HG02623 (cell line): ENCODE measurements around the gene CDADC1.
"Not testable (repeated sequence)": the region's sequence is repeated elsewhere in the genome, so short reads cannot be mapped to it uniquely, and the experiment has no call there.

Experiments
- ATAC-seq: cut with Tn5 transposase; IDR thresholded peaks from one replicate; pipeline ENCODE4 v1.9.1; 2021; ENCODE audit warnings: moderate library complexity; ENCODE audit not compliant: unreplicated experiment

CDADC1 gene

DNA sequence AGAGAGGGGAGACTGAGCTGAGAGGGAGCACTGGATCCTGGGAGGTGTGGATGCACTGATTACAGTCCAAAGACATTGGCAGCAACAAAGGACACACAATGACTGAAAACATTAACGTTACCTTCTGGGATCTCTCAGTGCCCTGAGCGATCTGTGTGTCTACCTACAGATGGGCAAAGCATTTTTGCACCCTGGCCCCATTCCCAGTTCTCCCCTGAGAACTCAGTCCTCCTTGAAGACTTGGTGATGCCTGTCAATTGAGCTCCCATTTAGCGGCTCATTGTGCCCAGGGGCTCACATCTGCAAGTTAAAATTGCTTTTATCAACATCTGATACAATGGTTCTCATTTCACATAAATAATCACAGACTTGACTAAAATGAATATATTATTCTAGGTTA, 62.5 kb downstream of the CDADC1 start:
- no peak for ATAC-seq

DNA sequence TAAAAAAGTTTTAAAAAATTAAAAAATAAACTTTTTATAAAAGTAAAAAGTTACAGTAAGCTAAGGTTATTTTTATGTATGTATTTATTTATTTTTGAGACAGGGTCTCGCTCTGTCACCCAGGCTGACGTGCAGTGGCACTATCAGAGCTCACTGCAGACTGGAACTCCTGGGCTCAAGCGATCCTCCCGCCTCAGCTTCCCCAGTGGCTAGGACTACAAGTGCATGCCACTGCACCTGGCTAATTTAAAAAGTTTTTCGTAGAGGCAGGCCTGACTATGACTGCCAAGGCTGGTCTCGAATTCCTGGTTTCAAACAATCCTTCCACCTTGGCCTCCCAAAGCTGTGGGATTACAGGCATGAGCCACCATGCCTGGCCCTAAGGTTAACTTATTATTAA, 64.1 kb downstream of the CDADC1 start:
- no peak for ATAC-seq

DNA sequence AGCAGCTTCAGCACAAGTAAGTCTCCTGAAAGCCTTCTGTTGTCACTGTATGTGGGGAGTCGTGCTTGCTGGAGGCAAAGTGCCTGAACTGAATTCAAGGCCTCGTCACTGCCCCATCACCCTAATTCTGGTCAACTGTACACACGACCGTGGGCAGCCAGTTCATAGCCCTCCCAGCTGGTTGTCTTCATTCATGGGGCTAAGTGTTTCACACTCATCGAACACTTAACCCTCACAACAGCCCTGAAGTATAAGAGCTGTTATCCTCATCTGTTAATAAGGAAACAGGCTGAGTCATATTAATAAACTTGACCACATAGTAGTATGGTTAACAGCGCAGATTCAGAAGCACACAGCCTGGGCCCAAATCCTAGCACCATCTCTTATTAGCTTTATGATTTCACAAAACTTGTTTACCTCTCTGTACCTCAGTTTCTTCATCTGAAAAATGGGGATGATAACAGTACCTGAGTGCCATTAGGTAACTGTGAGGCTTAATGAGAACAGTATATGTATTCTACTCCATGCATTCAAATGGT, 66.7 kb downstream of the CDADC1 start:
- ATAC-seq, result no peak

DNA sequence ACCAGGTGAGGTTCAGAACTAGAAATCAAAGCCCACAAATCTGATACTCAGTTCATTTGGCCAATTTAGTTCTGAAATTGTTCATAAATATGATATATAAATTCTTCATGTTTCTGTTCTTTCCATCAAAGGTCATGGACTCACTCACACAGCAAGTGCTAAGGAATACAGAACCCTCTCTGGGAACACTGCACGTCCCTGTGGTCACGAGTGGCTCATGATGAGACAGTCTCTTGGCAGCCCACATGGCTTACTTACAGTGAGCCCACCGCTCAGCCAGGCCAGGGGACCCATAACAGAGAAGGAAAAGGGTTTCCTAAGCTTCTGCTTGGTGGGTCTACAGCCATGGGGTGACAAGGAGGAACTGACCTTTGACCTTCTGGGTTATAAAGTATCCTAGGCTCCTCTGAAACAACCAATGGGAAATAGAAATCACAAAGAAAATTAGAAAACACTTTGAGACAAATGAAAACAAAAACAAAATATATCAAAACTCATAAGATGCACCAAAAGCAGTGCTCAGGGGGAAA, 67.4 kb downstream of the CDADC1 start:
- ATAC-seq, result no peak

DNA sequence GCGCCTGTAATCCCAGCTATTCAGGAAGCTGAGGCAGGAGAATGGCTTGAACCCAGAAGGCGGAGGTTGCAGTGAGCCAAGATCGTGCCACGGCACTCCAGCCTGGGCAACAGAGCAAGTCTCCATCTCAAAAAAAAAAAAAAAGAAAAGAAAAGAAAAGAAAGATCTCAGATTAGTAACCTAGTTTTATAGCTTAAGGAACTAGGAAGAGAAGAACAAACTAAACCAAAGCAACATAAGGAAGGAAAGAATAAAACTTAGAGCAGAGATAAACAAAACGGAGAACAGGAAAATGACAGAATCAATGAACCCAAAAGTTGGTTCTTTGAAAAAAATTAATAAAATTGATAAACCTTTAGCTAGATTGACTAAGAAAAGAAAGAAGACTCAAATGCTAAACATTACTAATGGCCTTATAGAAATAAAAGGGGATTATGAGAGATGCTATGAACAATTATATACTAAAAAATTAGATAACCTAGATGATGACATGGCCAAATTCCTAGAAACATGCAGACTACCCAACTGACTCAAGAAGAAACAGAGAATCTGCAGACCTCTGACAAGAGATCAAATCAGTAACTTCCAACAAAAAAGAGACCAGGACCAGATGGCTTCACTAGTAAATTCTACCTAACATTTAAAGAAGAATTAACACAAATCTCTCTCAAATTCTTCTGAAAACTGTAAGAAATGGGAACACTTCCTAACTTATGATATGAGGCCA, 68.2 kb downstream of the CDADC1 start:
- ATAC-seq, result no peak

DNA sequence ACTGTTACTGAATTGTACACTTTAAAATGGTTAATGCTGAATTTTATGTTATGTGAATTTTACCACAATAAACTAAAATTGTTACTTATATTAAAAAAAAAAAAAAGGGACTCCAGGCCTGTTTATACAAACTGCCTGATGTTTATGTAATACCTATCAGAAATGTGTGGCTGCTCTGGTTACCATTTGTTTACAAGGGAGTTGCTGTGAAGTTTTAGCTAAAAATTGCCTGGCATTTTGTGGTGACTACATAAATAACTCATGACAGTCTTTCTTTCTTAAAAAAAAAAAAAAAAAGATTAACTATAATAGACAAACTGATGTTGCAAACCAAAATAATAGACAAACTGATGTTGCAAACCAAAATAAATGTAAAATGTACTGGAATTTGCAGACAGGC, 71.8 kb downstream of the CDADC1 start:
- no peak for ATAC-seq

DNA sequence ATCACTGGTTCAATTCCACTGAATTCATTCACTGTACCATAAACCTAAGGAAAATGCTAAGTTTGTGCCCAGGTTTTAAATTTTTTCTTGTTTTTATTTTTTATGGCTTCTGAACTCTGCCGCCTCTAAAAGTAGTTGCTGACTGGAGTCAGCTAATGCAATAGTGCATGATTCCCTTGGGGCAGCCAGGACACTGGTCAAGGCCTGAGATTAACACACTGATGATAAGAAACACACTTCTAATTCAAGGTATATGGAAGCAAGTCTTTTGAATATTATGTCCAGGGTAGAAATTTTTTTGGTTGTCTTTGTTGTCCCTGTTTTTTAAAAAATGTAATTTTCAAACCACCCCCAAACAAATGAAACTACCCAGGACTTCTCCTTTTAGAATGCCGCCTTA, 72.2 kb downstream of the CDADC1 start:
- no peak for ATAC-seq

DNA sequence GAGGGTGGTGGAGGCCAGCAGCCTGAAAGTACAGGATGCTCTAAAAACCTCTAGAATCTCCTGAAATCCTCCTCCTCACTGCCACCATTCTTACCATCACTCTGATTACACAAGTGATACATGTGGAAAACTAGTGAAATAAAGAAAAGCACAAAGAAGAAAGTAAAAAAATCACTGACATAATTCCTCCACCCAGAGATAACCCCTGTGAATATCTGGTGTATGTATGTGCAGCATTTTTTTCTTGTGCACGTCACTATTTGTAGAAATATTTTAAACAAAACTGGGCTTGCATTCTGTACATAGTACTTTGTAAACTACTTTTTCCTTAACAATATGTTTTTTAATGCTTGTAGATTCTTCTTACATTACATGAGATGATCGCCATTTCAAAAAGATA, 73.2 kb downstream of the CDADC1 start:
- ATAC-seq, result no peak

DNA sequence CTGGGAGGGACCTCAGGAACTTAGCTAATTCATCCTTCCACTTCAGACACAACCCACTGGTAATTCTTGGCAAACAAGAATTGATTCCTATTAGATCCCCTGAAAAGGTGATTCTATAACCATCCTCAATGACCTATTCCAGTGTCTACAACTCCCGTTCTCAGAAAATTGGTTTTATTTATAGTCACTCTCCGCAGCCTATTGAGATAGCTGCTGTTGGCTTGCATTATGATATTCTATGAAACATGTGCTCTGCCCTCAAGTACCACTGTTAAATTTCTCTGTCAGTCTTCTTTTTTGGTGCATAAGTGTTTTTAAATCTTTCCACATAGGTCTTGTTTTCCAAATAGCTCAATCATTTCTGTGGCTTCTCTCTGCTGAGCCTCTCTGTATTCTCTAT, 75.0 kb downstream of the CDADC1 start:
- no peak for ATAC-seq

DNA sequence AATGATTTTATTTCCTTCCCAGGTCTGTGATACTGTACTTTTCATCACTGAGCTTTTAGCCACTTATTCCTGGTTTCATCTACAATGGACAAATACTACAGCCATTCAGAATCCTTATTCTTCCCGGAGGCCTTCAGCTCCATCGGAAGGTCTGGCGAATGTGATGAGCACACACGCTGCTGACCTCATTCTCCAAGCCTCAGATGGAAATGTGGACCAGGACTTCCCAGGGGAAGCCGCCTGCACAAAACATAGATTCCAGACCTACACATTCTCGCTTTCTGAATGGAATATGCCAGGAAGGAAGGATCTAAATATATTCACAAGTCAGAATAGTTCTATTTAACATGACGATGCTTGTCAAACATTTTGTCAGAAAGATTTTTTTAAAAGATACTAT, 75.6 kb downstream of the CDADC1 start:
- no peak for ATAC-seq

DNA sequence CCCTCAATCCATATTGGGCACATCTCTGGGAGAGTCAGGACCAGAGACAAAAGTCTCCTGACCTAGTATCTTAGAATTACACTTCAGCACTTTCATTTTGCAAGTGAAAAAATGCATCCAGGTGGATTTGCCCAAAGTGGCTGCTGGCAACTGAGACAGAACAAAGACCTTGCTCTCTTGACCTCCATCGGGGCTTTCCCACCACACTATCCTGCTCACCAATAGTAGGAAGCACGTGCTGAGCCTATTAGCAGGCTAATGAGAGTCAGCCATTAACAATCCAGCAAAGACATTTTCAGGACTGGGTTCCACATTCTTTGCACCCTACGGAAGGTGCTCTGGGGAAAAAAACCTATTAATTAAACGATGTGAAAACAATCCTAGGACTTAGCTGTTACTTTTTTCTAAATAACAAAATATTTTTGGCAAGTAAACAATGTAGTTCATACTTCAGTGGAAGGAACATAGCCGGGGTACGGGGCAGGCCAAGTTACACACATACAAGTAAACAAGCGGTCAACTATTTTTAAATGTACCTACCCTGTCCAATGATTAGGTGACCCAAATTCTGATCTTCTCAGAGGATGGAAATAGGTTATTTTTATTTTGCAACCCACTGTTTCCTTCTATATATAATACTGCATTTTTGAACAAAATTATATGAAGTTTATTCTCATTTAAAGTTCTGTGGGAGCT, 78.6 kb downstream of the CDADC1 start:
- ATAC-seq, result no peak

DNA sequence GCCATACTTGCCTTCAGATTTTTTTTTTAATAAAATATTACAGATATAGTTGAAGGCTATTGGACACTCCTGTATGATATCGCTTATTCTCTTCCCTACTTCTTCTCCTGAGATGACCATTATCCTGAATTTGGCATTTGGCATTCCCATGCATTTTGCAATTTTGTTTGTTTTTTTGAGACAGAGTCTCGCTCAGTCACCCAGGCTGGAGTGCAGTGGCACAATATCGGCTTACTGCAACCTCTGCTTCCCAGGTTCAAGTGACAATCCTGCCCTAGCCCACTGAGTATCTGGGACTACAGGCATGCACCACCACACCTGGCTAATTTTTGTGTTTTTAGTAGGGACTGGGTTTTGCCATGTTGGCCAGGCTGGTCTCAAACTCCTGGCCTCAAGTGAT, 79.4 kb downstream of the CDADC1 start:
- ATAC-seq, result not testable (repeated sequence)

DNA sequence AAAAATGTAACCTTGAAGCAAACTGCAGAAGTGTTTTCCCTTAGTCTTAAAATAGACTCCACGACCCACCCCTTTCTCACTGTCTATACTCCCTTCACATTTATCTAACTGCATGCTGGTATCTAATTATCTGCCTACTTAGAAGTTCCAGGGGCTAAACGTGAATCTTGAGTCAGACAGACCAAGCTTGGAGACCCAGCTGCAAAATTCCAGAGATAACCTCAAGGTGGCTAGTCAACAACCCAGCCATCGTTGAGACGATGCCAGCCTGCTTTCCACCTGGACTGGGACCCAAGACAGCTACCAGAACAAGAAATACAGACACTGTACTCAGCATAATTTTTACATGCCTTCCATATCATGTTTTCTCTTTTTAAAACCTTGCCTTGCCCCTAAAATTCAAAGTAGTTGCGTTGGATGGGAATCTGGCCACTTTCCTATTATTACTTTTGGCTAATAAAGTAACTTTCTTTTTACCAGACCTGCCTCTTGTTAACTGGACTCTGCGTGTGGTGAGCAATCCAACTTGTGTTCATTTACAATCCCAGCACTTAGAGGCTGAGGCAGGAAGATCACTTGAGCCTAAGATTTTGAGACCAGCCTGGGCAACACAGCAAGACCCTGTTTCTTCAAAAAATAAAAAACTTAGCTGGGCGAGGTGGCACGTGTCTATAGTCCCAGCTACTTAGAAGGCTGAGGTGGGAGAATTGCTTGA, 82.3 kb downstream of the CDADC1 start:
- ATAC-seq, result no peak

DNA sequence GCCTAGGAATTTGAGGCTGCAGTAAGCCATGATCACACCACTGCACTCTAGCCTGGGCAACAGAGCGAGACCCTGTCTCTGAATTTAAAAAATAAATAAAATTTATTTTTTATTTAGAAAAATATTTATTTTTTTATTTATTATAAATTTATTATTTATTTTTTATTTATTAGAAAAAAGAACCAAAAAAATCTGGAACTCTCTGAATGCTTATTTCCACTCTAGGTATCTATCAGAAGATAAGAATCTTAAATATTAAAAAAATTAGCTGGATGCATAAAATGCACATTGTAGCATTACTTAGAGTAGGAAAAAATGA, 82.8 kb downstream of the CDADC1 start:
- ATAC-seq, result no peak

DNA sequence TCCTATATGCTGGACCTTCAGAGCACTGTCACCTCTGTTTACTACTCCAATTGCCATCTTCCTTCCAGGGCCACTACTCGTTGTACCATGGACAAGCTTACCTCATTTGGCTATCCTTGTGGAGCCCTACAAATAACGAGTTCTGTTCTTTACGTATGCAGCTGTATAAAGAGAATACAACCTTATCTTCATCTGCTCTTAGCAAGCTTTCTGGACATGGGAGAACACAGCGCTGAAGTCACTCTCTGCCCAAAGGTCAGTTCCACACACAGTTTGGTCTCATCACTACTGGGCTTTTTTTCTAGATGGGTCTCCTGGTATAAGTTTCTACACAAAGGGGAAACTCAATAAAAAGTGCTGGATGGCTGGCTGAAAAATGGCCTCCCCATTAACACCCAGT, 88.9 kb downstream of the CDADC1 start:
- no peak for ATAC-seq

DNA sequence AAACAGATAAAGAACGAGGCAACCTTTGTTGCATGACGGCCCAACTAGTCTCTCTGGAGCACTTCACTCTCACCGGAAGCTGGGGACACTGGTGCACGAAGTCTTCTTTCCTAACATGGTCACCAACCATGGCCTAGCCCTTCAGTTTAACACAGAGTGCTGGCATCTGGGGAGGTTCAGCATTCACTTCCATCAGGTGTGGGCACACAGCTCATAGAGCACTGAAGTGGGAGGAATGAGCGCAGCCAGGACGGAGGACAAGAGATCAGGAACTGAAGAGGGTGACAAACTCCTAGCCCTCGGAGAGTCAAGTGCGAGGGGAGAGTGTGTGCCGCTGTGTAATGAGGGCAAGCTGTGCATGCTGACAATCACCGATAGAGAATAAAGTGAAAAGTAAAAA, 92.4 kb downstream of the CDADC1 start:
- no peak for ATAC-seq

DNA sequence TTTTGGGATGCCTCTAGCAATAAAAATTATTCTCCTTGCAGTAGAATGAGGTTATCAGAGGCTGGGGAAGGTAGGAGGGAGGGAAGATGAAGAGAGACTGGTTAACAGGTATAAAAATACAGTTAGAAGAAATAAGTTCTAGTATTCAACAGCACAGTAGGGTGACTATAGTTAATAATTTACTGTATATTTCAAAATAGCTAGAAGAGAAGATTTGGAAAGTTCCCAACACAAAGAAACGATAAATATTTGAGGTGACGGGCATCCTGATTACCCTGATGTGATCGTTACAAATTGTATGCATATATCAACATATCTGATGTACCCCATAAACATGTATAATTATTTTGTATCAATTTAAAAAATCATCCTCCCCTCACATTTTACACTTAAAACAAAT, 93.8 kb downstream of the CDADC1 start:
- no peak for ATAC-seq

DNA sequence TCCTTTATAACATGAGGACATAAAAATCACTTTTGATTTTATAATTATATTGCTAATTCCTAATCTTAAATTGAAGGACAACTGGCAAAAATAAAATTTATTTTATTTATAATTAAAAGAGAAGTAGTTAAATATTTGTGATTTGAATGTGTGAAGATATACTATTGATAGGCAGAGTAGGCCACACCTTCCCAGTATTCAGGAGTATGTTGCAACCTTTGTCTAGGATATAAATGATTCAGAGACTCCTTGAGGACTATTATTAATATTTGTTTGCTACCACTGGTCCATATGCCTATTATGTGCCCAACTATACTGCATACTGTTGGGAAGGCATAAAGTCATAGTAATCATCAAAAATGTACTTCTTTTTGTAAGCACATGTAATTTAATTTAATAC, 94.2 kb downstream of the CDADC1 start:
- no peak for ATAC-seq

DNA sequence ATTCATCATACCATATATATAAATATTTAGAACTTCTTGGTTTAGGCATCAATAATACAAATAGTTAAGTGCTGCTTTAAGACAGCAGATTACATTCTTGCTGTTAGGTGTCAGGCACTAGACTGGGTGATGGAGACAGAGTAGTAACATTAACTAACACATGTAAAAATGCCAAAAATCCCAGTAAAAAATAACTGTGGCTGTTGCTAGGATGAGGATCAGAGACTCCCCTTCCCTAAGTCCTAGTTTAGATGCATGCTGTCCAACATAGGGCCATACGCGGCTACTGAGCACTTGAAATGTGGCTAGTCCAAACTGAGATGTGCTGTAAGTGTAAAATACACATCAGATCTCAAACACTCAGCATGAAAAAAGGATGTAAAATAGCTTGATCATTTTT, 94.7 kb downstream of the CDADC1 start:
- no peak for ATAC-seq
